Progenitor cell of endocrine pancreas (in vitro differentiated cells): ENCODE data around the gene PRELP. TPM values are rescaled to one million over a fixed set of nuclear protein-coding genes. Genes with fewer than 3 reads are reported as not detected.

ENCODE experiments used
- DNase-seq: peaks from one replicate; pipeline ENCODE4 v3.0.0; 2021; ENCODE audit warnings: low spot score; ENCODE audit not compliant: unreplicated experiment
- H3K27ac Mint-ChIP-seq: 2 replicates; pipeline ENCODE4 v1.8.0; 2021; ENCODE audit warnings: mild to moderate bottlenecking, moderate library complexity, mixed read lengths
- H3K27me3 Mint-ChIP-seq: 2 replicates; pipeline ENCODE4 v1.8.0; 2021; ENCODE audit warnings: mixed read lengths
- H3K36me3 Mint-ChIP-seq: 2 replicates; pipeline ENCODE4 v1.8.0; 2022; ENCODE audit warnings: mixed read lengths; ENCODE audit not compliant: insufficient read depth
- H3K4me1 Mint-ChIP-seq: 2 replicates; pipeline ENCODE4 v1.8.0; 2021; ENCODE audit warnings: low read depth, mixed read lengths
- H3K4me3 Mint-ChIP-seq: 2 replicates; pipeline ENCODE4 v1.8.0; 2021; ENCODE audit warnings: low read depth, mild to moderate bottlenecking, moderate library complexity, mixed read lengths
- H3K9me3 Mint-ChIP-seq: 2 replicates; pipeline ENCODE4 v1.8.0; 2021; ENCODE audit warnings: low read depth, mixed read lengths
- long read RNA-seq: library from polyadenylated mRNA; unstranded; transcript quantifications from one replicate; pipeline ENCODE4 v2.0.0, GENCODE V29; 2020
- total RNA-seq: library from RNA; stranded (reverse); gene quantifications from 2 replicates; pipeline ENCODE4 v1.2.1, GENCODE V29; 2021
- TF ChIP-seq, protein P1 (sequence below): fragments of 200-600 bp; sonication (generic); IDR thresholded peaks from one replicate; pipeline ENCODE4 v1.5.0; 2021; ENCODE audit warnings: antibody characterized with exemption, mild to moderate bottlenecking; ENCODE audit not compliant: unreplicated experiment

The PRELP gene
- total RNA-seq: 0.04 and 0.14 TPM in 2 replicates
- long read RNA-seq: 0 reads

DNA sequence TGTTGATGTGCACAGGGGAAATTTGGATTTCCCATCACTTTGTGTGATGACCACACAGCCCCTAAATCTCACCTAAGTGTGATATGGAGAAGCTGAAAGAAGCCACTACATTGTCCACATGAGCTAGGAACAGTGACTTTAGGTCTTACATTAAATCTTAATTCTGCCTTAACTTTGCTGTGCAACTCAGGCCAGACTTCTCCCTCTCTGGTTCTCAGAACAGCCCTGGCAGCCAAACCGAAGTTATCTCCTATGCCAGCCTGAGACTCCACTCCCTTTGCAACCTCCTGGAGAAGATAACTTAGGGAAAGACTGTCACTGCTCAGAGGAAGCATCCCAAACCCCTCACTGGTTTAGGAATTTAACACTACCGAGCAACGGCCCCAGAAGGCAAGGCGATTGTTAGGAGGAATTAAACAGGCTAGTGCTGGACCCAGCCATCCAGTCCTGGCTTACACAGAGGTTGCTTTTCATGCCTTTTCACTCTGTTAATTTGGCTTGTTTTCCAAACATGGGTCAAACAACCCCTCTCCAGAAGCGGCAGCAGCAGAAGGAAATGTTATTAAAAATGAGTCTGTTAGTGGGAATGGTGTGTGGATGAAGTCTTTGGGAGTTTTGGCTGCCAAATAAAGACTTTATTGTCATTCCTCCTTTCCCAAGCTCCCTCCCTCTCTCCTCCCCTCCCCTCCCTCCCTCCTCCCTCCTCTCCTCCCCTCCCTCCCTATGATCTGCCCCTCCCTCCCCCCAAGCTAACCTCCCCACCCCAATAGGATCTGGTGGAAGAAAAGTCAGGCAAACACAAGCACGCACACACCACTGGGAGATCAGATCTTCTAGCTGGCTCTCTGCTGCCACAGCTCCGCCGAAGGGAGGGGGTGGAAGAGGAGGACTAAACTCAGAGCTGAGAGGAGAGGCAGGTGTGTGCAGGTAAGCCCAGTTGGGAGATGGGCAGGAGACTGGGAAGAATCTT lies at the start of gene PRELP:
TSS of gene PRELP (plus strand) at position 795 of the 970 bp plus-strand sequence. CDS start 7,379 bp downstream, outside the sequence.
- H3K4me3 Mint-ChIP-seq: no peak within 1 kb of the TSS
- H3K36me3 Mint-ChIP-seq: no peaks in the 10 kb centered on the region
- H3K27me3 Mint-ChIP-seq: peaks cover 10% of the 10 kb centered on the region
- DNase-seq: peak; percentile 19
- peaks cover 11% of the 10 kb centered on the region for H3K4me1 Mint-ChIP-seq
- TF ChIP-seq, protein P1, sequence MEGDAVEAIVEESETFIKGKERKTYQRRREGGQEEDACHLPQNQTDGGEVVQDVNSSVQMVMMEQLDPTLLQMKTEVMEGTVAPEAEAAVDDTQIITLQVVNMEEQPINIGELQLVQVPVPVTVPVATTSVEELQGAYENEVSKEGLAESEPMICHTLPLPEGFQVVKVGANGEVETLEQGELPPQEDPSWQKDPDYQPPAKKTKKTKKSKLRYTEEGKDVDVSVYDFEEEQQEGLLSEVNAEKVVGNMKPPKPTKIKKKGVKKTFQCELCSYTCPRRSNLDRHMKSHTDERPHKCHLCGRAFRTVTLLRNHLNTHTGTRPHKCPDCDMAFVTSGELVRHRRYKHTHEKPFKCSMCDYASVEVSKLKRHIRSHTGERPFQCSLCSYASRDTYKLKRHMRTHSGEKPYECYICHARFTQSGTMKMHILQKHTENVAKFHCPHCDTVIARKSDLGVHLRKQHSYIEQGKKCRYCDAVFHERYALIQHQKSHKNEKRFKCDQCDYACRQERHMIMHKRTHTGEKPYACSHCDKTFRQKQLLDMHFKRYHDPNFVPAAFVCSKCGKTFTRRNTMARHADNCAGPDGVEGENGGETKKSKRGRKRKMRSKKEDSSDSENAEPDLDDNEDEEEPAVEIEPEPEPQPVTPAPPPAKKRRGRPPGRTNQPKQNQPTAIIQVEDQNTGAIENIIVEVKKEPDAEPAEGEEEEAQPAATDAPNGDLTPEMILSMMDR: no peak
- H3K9me3 Mint-ChIP-seq: no peaks in the 10 kb centered on the region
- H3K27ac Mint-ChIP-seq: peak within 1 kb of the TSS; percentile 78

DNA sequence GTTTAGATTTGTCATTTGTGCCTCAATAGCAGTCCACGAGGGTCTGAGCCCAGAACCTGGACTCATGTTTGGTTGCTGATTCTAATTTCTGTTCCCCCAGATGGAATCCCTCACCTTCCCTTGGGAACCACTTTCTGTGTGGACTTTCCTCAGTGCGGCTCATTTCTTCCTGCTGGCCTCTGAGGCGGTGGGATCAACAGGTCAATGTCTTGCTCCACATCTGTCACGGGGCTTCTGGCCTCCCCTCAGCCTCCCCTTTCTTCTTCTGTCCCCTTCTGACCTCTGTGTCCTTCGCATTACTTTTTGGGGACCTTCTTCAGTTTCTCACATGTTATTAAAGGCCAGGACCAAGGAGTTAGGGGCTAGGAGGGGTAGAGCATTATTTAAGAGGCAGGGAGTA lies 49.2 kb upstream of the PRELP start:
- TF ChIP-seq, protein P1: no peak
- no peak for DNase-seq
- H3K4me3 Mint-ChIP-seq: peak overlapping the region; percentile 4
- no peaks in the 10 kb centered on the region for H3K36me3 Mint-ChIP-seq
- H3K27me3 Mint-ChIP-seq: peaks cover 6% of the 10 kb centered on the region
- H3K9me3 Mint-ChIP-seq: no peaks in the 10 kb centered on the region
- peaks cover 39% of the 10 kb centered on the region for H3K4me1 Mint-ChIP-seq
- peak overlapping the region; percentile 71 for H3K27ac Mint-ChIP-seq

DNA sequence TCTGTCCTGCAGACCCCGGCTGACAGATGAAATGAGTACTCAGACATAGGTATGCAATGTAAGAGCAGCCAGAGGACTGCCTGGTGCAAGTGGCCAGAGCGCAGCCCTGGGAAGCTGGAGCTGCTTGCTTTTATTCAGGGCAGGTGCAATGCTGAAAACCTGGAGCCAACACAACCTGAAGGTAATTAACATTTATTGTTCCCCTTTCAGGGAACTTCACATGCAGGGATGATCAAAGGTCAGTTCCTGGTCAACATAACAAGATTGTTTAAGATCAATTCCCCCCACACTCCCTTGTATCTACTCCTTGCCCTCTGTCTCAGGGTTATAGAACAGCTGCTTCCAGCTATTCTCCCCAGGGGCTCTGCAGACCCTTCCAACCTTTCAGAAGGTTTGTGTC lies 48.7 kb upstream of the PRELP start:
- Mint-ChIP-seq H3K4me1 (peaks cover 39% of the 10 kb centered on the region), H3K27me3 (peaks cover 6% of the 10 kb centered on the region), H3K9me3 (no peaks in the 10 kb centered on the region), H3K4me3 (no peak overlapping the region), H3K27ac (peak overlapping the region; percentile 71), H3K36me3 (no peaks in the 10 kb centered on the region)
- TF ChIP-seq, protein P1: no peak
- DNase-seq: no peak

DNA sequence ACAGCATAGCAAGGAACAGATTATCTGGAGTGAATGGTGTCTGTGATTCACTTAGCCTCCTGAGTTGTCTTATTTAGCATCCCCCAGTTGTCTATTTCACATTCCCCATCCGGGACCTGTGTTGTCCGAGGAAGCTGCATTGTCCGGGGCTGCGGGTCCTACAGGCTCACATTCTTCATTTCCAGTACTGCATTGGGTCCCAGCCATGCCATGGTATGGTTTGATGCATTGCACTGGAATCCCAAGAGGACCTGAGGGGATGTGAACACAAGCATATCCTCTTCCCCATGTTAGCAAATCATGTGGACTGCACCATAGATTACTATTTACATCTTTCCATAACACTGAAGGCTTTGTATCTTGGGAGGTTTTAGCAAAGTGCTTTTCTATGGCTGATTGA lies 48.2 kb upstream of the PRELP start:
- TF ChIP-seq, protein P1: no peak
- Mint-ChIP-seq H3K4me3 (no peak overlapping the region), H3K9me3 (no peaks in the 10 kb centered on the region), H3K27ac (peak overlapping the region; percentile 14), H3K4me1 (peaks cover 41% of the 10 kb centered on the region), H3K27me3 (peaks cover 6% of the 10 kb centered on the region), H3K36me3 (no peaks in the 10 kb centered on the region)
- DNase-seq: no peak

DNA sequence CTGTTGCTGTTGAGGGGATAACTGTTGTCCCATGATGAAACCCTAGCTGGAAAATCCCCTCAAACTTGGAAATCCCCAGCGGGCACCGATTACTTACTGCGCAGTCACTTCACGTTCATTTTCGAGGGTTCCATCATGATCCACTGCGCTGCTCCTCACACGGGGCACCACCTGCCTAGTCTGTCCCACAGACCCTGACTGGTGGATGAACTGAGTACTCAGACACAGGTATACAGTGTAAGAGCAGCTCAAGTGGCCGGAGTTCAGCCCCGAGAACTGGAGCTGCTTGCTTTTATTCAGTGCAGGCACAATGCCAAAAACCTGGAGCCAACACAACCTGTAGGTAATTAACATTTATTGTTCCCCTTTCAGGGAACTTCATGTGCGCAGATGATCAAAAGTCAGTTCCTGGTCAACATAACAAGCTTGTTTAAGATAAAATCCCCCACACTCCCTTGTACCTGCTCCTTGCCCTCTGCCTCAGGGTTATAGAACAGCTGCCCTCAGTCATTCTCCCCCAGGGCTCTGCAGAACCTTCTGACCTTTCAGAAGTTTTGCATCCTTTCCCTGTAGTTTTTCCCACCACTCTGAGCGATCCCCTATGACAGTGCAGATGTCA lies 46.5 kb upstream of the PRELP start:
- H3K4me1 Mint-ChIP-seq: peaks cover 41% of the 10 kb centered on the region
- H3K4me3 Mint-ChIP-seq: no peak overlapping the region
- no peaks in the 10 kb centered on the region for H3K36me3 Mint-ChIP-seq
- H3K9me3 Mint-ChIP-seq: no peaks in the 10 kb centered on the region
- TF ChIP-seq, protein P1: no peak
- peaks cover 6% of the 10 kb centered on the region for H3K27me3 Mint-ChIP-seq
- no peak overlapping the region for H3K27ac Mint-ChIP-seq
- DNase-seq: no peak
